Measurements from ENCODE around the gene SPDEF. TPM values are rescaled to one million over a fixed set of nuclear protein-coding genes. Genes with fewer than 3 reads are reported as not detected.

SPDEF gene
- total and polyA plus RNA-seq, 10 of the 15 experiments (the other 5 are each of a cell fraction or from before 2014, with no cell fraction given), result not detected

DNA sequence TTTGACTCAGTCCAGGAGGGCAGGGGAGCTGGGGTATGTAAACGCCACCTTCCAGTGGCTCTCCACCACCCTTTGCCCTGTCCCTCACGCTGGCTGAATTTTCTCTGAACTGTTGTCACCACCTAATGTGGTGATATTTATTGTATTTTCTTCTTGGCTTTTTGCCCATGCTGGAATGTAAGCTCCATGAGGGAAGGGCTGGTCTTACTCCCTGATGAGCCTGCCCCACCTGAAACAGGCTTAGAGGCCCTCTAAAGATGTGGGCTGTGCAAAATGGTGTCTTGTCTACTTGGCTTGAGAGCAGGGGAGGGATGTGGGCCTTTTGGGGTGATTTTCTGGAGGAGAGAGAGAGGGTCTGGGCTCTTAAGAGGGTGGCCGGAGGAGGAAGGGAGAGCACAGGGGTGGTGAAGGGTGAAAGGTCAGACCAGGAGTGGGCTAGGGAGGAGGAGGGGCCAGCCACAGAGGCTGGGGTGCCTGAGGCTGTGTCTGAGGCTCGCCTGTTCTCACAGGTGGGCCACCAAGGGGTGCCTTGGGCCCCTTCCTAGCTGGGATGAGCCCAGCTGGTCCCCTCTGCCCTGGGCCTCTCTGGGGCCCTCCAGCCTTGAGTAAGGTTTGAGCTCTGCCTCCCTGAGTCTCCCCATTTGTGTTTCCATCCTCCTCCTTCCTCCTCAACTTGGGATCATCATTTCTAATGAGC is 37.3 kb downstream of the SPDEF start:
- DNase-seq (ENCODE audit: low read depth, low spot score), result no peak
- ChIA-PET SMC1A (ENCODE audit: uncharacterized antibody, unreplicated experiment) (interaction anchor here (0.8 to 1.3 kb wide), 4 partner anchors 50 to 621 kb away, joined by 3 to 4 read pairs (median 4); partner anchors contain the start of gene SNRPC), RAD21 (ENCODE audit: unreplicated experiment) (interaction anchor here (0.8 kb wide), 1 partner anchor 59 kb away, joined by 3 read pairs; no protein-coding TSS in a partner anchor), CTCF (no interaction called here), POLR2A (interaction anchor here (0.5 kb wide), 1 partner anchor 210 kb away, joined by 10 read pairs; no protein-coding TSS in a partner anchor)
- intact Hi-C loops (cut with micrococcal nuclease; ENCODE audit: unreplicated experiment), result no loop called here
- H4K20me1 ChIP-seq (ENCODE audit: control insufficient read depth, insufficient read depth), result no peaks in the 10 kb centered on the region
- ATAC-seq, result no peak
- H2AFZ ChIP-seq (ENCODE audit: control insufficient read depth, low read depth, low read length), result no peak overlapping the region
- TF ChIP-seq, protein P1, sequence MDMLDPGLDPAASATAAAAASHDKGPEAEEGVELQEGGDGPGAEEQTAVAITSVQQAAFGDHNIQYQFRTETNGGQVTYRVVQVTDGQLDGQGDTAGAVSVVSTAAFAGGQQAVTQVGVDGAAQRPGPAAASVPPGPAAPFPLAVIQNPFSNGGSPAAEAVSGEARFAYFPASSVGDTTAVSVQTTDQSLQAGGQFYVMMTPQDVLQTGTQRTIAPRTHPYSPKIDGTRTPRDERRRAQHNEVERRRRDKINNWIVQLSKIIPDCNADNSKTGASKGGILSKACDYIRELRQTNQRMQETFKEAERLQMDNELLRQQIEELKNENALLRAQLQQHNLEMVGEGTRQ (IDR thresholded peaks at IDR 0.05; ENCODE audit: borderline replicate concordance, low read depth, low read length), result no peak
- TF ChIP-seq POU2F2 (IDR thresholded peaks at IDR 0.05; ENCODE audit: borderline replicate concordance, low read depth, low read length) (no peak), TAF1 (IDR thresholded peaks at IDR 0.05; ENCODE audit: borderline replicate concordance, low read depth, low read length) (no peak), IKZF2 (IDR thresholded peaks at IDR 0.05) (no peak)
- no peak overlapping the region for H3K4me3 ChIP-seq
- no peak for FAIRE-seq
- H3K79me2 ChIP-seq (ENCODE audit: control insufficient read depth, insufficient read depth, low read length), result no peaks in the 10 kb centered on the region
- H3K4me1 ChIP-seq (ENCODE audit: control insufficient read depth, insufficient read depth, low read length), result no peaks in the 10 kb centered on the region
- 9% methylated on average over 4 of the region's 4 CpGs for WGBS (ENCODE audit: insufficient coverage, insufficient replicate concordance, low lambda C conversion rate, missing lambda C conversion rate)
- in situ Hi-C loops (cut with MboI), result no loop called here
- no peaks in the 10 kb centered on the region; a peak in 1 of 4 replicates for H3K27me3 ChIP-seq (replicated peaks in 1 of 2; ENCODE audit: control insufficient read depth in 2 of 2, insufficient read depth in 2 of 2, low read length in 1 of 2)
- no peak overlapping the region for H3K4me2 ChIP-seq (ENCODE audit: control insufficient read depth, insufficient read depth)
- BruUV-seq (replicated peaks), result no TSS peak
- H3K9ac ChIP-seq (ENCODE audit: control insufficient read depth, insufficient read depth, low read length), result no peak overlapping the region
- no peaks in the 10 kb centered on the region for H3K36me3 ChIP-seq (ENCODE audit: control insufficient read depth in 2 of 2, insufficient read depth in 2 of 2, low read length in 1 of 2)
- H3K27ac ChIP-seq (ENCODE audit: control insufficient read depth, insufficient read depth), result no peak overlapping the region
- no peaks in the 10 kb centered on the region for H3K9me3 ChIP-seq (replicated peaks; ENCODE audit: control insufficient read depth, insufficient read depth, low read length)

DNA sequence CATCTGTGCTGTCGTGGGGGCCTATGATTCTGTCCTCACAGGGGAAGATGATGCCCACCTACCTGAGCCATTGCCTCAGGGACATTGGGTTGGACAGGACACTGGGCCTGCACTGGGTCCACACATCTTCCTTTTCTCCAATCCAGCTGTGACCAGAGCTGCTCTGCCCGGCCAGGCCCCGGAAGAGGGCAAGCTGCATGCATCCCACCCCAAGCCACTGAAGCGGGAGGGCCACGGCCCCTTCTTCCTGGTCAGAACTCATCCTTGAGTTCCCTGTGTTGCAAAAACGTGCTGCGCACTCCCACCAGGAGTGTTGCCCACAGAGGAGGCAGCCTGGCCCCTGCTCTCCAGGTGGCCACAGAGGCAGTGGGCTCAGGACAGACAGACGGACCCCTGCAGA is 38.2 kb downstream of the SPDEF start:
- Histone ChIP-seq H3K36me3 (ENCODE audit: control insufficient read depth in 2 of 2, insufficient read depth in 2 of 2, low read length in 1 of 2) (no peaks in the 10 kb centered on the region), H3K27me3 (replicated peaks in 1 of 2; ENCODE audit: control insufficient read depth in 2 of 2, insufficient read depth in 2 of 2, low read length in 1 of 2) (no peaks in the 10 kb centered on the region; a peak in 1 of 4 replicates), H3K4me3 (no peak overlapping the region), H2AFZ (ENCODE audit: control insufficient read depth, low read depth, low read length) (no peak overlapping the region), H3K27ac (ENCODE audit: control insufficient read depth, insufficient read depth) (no peak overlapping the region), H3K9me3 (replicated peaks; ENCODE audit: control insufficient read depth, insufficient read depth, low read length) (no peaks in the 10 kb centered on the region), H3K79me2 (ENCODE audit: control insufficient read depth, insufficient read depth, low read length) (no peaks in the 10 kb centered on the region), H3K4me2 (ENCODE audit: control insufficient read depth, insufficient read depth) (no peak overlapping the region), H3K9ac (ENCODE audit: control insufficient read depth, insufficient read depth, low read length) (no peak overlapping the region), H3K4me1 (ENCODE audit: control insufficient read depth, insufficient read depth, low read length) (no peaks in the 10 kb centered on the region), H4K20me1 (ENCODE audit: control insufficient read depth, insufficient read depth) (no peaks in the 10 kb centered on the region)
- TF ChIP-seq MEF2A (IDR thresholded peaks at IDR 0.05; ENCODE audit: insufficient read depth, low read depth, low read length) (no peak), RCOR1 (conservative IDR thresholded peaks at IDR 0.05; ENCODE audit: low read depth, low read length) (no peak)
- TF ChIP-seq, protein P2, sequence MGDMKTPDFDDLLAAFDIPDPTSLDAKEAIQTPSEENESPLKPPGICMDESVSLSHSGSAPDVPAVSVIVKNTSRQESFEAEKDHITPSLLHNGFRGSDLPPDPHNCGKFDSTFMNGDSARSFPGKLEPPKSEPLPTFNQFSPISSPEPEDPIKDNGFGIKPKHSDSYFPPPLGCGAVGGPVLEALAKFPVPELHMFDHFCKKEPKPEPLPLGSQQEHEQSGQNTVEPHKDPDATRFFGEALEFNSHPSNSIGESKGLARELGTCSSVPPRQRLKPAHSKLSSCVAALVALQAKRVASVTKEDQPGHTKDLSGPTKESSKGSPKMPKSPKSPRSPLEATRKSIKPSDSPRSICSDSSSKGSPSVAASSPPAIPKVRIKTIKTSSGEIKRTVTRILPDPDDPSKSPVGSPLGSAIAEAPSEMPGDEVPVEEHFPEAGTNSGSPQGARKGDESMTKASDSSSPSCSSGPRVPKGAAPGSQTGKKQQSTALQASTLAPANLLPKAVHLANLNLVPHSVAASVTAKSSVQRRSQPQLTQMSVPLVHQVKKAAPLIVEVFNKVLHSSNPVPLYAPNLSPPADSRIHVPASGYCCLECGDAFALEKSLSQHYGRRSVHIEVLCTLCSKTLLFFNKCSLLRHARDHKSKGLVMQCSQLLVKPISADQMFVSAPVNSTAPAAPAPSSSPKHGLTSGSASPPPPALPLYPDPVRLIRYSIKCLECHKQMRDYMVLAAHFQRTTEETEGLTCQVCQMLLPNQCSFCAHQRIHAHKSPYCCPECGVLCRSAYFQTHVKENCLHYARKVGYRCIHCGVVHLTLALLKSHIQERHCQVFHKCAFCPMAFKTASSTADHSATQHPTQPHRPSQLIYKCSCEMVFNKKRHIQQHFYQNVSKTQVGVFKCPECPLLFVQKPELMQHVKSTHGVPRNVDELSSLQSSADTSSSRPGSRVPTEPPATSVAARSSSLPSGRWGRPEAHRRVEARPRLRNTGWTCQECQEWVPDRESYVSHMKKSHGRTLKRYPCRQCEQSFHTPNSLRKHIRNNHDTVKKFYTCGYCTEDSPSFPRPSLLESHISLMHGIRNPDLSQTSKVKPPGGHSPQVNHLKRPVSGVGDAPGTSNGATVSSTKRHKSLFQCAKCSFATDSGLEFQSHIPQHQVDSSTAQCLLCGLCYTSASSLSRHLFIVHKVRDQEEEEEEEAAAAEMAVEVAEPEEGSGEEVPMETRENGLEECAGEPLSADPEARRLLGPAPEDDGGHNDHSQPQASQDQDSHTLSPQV (IDR thresholded peaks at IDR 0.05), result no peak
- intact Hi-C loops (cut with micrococcal nuclease; ENCODE audit: unreplicated experiment) (no loop called here), in situ Hi-C loops (cut with MboI) (no loop called here)
- SMC1A ChIA-PET (ENCODE audit: uncharacterized antibody, unreplicated experiment), result interaction anchor here (1.0 kb wide), 1 partner anchor 58 kb away, joined by 4 read pairs; no protein-coding TSS in a partner anchor
- no TSS peak for BruUV-seq (replicated peaks)
- ATAC-seq (no peak), FAIRE-seq (no peak), DNase-seq (ENCODE audit: low read depth, low spot score) (no peak)
- WGBS (ENCODE audit: insufficient coverage, insufficient replicate concordance, low lambda C conversion rate, missing lambda C conversion rate), result 32% methylated on average over 8 of the region's 8 CpGs
- RAD21 ChIA-PET (ENCODE audit: unreplicated experiment), result interaction anchor here (0.8 kb wide), 1 partner anchor 58 kb away, joined by 3 read pairs; no protein-coding TSS in a partner anchor
- CTCF ChIA-PET, result interaction anchor here (1.9 kb wide), 1 partner anchor 58 kb away, joined by 6 read pairs; no protein-coding TSS in a partner anchor
- POLR2A ChIA-PET, result no interaction called here

Data from GM12878 (cell line).